Muscle of arm (tissue), 12 donors: ENCODE measurements around the gene DAPK2. TPM values are rescaled to one million over a fixed set of nuclear protein-coding genes. Genes with fewer than 3 reads are reported as not detected.
"Not testable (repeated sequence)": the region's sequence is repeated elsewhere in the genome, so short reads cannot be mapped to it uniquely, and the experiment has no call there.

ENCODE experiments used
- DNase-seq: peaks from one replicate; pipeline ENCODE4 v3.0.0-alpha.2; 2013
- polyA plus RNA-seq, 12 donors: library from polyadenylated mRNA; unstranded; fragments of 120-200 nt; gene quantifications; one replicate each; pipeline ENCODE4 v1.2.1, GENCODE V29; 2013; ENCODE audit not compliant: insufficient read length in 12 of 12

DAPK2 gene
- polyA plus RNA-seq, 12 donors = 2.5 to 6.6 (median 3.7) TPM; not detected in 2

- DNase-seq = no peak
These were observed 72.9 kb downstream of the DAPK2 start for GRCh38 chr15:63973212-63974009.

DNA sequence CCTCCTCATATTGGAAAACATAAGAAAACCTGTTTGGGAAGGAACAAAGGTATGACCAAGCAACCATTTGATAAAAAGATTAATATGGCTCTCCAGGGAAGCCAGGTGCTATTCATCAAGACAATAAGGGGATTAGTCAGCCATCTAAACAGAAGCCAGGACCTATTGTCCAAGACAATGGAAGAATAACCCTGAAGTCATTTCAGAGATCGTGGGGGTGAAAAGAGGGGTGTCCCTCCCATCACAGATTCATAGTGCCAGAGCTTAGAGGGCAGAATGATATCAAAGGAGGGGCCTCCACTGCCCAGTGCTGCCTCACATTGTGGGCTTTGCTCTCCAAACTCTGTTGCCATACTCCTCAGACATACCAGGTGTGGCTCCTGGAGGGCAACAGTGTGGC, 73.5 kb downstream of the DAPK2 start:
- no peak for DNase-seq

- no peak for DNase-seq
These were observed 74.4 kb downstream of the DAPK2 start for GRCh38 chr15:63971904-63972303.

GRCh38 chr15:63971427-63971805, 74.9 kb downstream of the DAPK2 start:
- no peak for DNase-seq

GRCh38 chr15:63970621-63971426, 75.5 kb downstream of the DAPK2 start:
- DNase-seq = peak; percentile 38

DNA sequence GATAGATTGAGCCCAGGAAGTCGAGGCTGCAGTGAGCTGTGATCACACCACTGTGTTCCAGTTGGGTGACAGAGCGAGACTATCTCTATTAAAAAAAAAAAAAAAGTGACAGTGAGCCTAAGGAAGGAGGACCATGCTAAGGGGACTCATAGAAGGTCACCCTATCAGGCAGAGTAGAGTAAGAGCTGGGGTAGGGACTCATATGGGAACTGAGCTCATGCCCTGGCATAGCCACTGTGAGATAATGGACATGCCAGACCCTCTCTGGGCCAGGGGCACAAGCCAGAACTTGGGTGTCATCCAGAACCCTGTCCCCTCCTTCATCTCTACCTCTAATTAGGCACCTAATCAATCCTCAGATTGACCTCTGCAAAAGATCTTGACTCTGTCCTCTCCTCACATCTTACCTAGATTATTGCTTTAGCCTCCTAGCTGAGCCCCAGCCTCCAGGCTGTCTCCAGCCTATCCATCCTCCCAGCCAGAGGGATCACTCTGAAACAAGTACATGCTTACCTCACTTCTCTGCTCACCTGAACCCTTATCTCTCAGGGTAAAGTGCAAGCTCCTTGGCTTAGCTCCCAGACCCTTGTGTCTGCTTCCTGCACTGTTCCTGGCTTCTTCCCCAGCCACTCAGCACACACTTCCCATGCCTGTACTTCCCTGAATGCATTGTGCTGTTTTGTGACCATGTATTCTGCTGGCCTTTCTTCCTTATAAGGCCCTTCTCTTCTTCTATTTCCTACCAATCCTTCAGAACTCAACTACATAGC, 76.4 kb downstream of the DAPK2 start:
- DNase-seq = no peak

GRCh38 chr15:63968700-63969099, 77.6 kb downstream of the DAPK2 start:
- DNase-seq = no peak

- no peak for DNase-seq
These were observed 78.2 kb downstream of the DAPK2 start for GRCh38 chr15:63968122-63968524.

GRCh38 chr15:63967616-63968015, 78.7 kb downstream of the DAPK2 start:
- DNase-seq = no peak

GRCh38 chr15:63962947-63963721, 83.2 kb downstream of the DAPK2 start:
- not testable (repeated sequence) for DNase-seq

DNA sequence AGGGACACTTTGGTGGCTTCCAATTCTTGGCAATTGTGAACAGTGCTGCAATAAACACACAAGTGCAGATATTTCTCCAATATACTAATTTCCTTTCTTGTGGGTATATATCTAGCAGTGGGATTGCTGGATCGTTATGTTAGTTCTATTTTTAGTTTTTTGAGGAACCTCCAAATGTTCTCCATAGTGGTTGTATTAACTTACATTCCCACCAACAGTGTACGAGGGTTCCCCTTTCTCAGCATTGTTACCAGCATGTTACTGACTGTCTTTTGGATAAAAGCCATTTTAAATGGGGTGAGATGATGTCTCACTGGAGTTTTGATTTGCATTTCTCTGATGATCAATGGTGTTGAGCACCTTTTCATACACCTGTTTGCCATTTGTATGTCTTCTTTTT, 92.8 kb downstream of the DAPK2 start:
- no peak for DNase-seq

GRCh38 chr15:63950911-63951481, 95.3 kb downstream of the DAPK2 start:
- no peak for DNase-seq

- DNase-seq = no peak
These were observed 97.3 kb downstream of the DAPK2 start for GRCh38 chr15:63948971-63949370.

GRCh38 chr15:63948436-63948835, 97.8 kb downstream of the DAPK2 start:
- DNase-seq = no peak

- no peak for DNase-seq
These were observed 99.1 kb downstream of the DAPK2 start for GRCh38 chr15:63947228-63947627.

GRCh38 chr15:63946524-63947065, 99.7 kb downstream of the DAPK2 start:
- DNase-seq = no peak

DNA sequence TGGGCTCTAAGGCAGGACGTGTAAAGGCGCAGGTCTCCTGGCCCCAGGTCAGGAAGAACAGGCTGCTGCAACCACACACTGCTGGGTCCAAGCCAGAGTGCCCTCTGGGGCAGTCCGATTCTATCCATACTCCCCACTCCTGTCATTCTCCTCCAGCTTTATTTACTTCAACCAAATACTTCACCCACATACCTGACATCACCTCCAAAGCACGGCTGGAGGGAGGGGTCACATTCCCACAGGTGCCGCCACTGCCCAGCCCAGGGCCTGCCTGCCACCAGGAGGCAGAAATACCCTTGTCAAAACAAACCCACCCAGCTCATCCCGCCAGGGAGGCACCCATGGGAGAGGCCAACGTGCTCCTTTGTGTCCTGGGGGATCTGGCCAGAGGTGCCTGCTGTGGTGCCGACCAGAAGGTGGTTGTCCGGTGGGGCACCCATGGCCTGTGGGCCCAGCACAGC, 100.4 kb downstream of the DAPK2 start:
- DNase-seq = no peak

DNA sequence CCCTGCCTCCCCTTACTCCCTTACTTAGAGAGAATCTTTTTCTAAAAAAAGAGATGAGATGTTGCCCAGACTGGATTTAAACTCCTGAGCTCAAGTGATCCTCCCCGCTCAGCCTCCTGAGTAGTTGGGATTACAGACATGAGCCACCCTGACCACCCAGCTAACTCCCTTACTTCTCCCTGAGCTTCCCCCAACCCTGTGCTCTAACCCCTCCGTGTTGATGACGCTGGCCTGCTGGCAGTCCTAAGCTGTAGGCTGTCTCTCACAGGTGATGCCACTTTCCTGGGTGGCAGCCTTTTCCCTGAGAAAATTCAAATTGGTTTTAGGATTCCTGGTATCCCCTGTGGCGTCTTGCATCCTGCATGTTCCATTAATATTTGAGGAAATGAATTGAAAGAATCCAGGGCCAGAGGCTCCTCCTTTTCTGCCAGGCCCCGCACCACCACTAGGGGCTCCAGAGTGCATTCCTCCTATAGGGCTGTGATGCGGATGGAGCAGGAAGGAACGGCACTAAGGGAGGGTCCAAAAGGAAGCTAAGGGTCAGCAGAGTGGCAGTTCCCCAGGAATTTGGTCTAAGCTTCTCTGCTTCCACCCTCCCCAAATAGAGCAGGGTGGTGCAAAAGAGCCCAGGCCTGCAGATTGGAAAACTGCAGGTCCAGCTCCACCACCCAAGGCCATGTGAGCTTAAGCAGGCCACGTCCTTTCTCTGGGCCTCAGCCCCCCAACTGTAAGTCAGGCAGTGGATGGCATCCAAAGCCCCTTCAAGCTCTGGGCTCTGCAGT, 101.1 kb downstream of the DAPK2 start:
- peak; percentile 43 for DNase-seq

DNA sequence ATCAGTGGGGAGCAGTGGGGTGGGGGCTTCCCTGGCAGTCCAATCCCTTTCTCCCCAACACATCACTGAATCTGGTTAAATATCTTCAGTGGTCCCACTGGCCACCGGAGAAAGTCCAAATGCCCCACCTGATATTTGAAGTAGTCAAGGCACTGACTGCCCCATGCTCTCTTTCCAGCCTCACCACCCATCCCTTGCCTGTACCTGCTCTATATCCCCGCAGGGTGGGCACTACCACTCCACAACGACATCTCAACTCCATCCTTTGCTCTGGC, 101.7 kb downstream of the DAPK2 start:
- no peak for DNase-seq
